HG03066 (cell line): Measurements from ENCODE around the gene ATOSA.

Experiments
- ATAC-seq: cut with Tn5 transposase; IDR thresholded peaks from one replicate; pipeline ENCODE4 v1.9.1; 2021; ENCODE audit warnings: low read depth; ENCODE audit not compliant: unreplicated experiment

ATOSA gene

GRCh38 chr15:52679232-52680040 is at the start of gene ATOSA:
Gene ATOSA (minus strand): TSS chr15:52679388. CDS start chr15:52678021, 1,367 bp downstream.
- ATAC-seq: peak; percentile 60

- no peak for ATAC-seq
Measured at GRCh38 chr15:52728899-52729298, 49.7 kb upstream of the ATOSA start.

- ATAC-seq: no peak
Measured at GRCh38 chr15:52727815-52728214, 48.6 kb upstream of the ATOSA start.

GRCh38 chr15:52726195-52726594 is 47.0 kb upstream of the ATOSA start:
- ATAC-seq: no peak

GRCh38 chr15:52718551-52718950 is 39.4 kb upstream of the ATOSA start:
- ATAC-seq: no peak

GRCh38 chr15:52717924-52718323 is 38.7 kb upstream of the ATOSA start:
- ATAC-seq: no peak

- no peak for ATAC-seq
Measured at GRCh38 chr15:52717481-52717880, 38.3 kb upstream of the ATOSA start.

- ATAC-seq: no peak
Measured at GRCh38 chr15:52716536-52716935, 37.3 kb upstream of the ATOSA start.

GRCh38 chr15:52715411-52715810 is 36.2 kb upstream of the ATOSA start:
- ATAC-seq: no peak

GRCh38 chr15:52714968-52715367 is 35.8 kb upstream of the ATOSA start:
- no peak for ATAC-seq

GRCh38 chr15:52710708-52711389 is 31.7 kb upstream of the ATOSA start:
- no peak for ATAC-seq

GRCh38 chr15:52710050-52710707 is 31.0 kb upstream of the ATOSA start:
- ATAC-seq: peak; percentile 53

GRCh38 chr15:52709187-52709981 is 30.2 kb upstream of the ATOSA start:
- peak; percentile 69 for ATAC-seq

- no peak for ATAC-seq
Measured at GRCh38 chr15:52706091-52706490, 26.9 kb upstream of the ATOSA start.

GRCh38 chr15:52702390-52702789 is 23.2 kb upstream of the ATOSA start:
- no peak for ATAC-seq

- ATAC-seq: no peak
Measured at GRCh38 chr15:52699457-52699856, 20.3 kb upstream of the ATOSA start.

GRCh38 chr15:52698514-52698913 is 19.3 kb upstream of the ATOSA start:
- ATAC-seq: no peak

- no peak for ATAC-seq
Measured at GRCh38 chr15:52697051-52697450, 17.9 kb upstream of the ATOSA start.

GRCh38 chr15:52695154-52695553 is 16.0 kb upstream of the ATOSA start:
- ATAC-seq: no peak

GRCh38 chr15:52689562-52689961 is 10.4 kb upstream of the ATOSA start:
- no peak for ATAC-seq

- ATAC-seq: peak; percentile 55
Measured at GRCh38 chr15:52683580-52683979, 4.4 kb upstream of the ATOSA start.
